HEK293 (cell line): Measurements from ENCODE around the gene PLCB3.
A peak's percentile ranks its signal among the peaks of the same experiment; 100 is the strongest.

ENCODE experiments used
- CTCF ChIA-PET: fragments of 350-600 bp; formaldehyde crosslinking; extraction: SDS; loops from one replicate; lab custom pipeline; 2021; ENCODE audit warnings: antibody characterized with exemption; lab: Yijun Ruan, JAX
- POLR2A ChIA-PET: fragments of 300-600 bp; formaldehyde crosslinking; extraction: SDS; loops from one replicate; lab custom pipeline; 2020; ENCODE audit warnings: antibody characterized with exemption, inconsistent platforms; lab: Yijun Ruan, JAX
- H3K27ac ChIP-seq: fragments of 200-500 bp; sonication (Bioruptor generic); 2 replicates; pipeline ENCODE4 v1.5.1; 2014; ENCODE audit warnings: low read depth, low read length, control low read depth, inconsistent platforms; ENCODE audit errors: extremely low read depth
- H3K36me3 ChIP-seq, 2 experiments: fragments of 200-500 bp in 1 of 2; sonication (Bioruptor generic) in 1 of 2; 1 replicate in 1 of 2; 2 replicates in 1 of 2; pipeline ENCODE4 v1.5.1; 2014 to 2017; ENCODE audit warnings: inconsistent platforms in 2 of 2, low read length in 2 of 2; ENCODE audit not compliant: control insufficient read depth in 2 of 2, insufficient read depth in 1 of 2
- H3K4me1 ChIP-seq: fragments of 200-500 bp; sonication (Bioruptor generic); 2 replicates; pipeline ENCODE4 v1.5.1; 2014; ENCODE audit warnings: mild to moderate bottlenecking, low read length, inconsistent platforms; ENCODE audit not compliant: control insufficient read depth, insufficient read depth
- H3K4me3 ChIP-seq: 2 replicates; pipeline ENCODE4 v1.5.1; 2011; ENCODE audit warnings: low read depth, mild to moderate bottlenecking, control low read depth, low read length, moderate library complexity
- H3K9me3 ChIP-seq: fragments of 200-500 bp; sonication (Bioruptor generic); 2 replicates; pipeline ENCODE4 v1.5.1; 2014; ENCODE audit warnings: low read depth, low read length, inconsistent platforms; ENCODE audit not compliant: control insufficient read depth, insufficient read depth
- KLF8 ChIP-seq: fragments of 450-650 bp; formaldehyde crosslinking; IDR thresholded peaks from 2 replicates; pipeline ENCODE4 v1.5.1; 2016; ENCODE audit warnings: missing biosample characterization, missing genetic modification characterization
- MEIS1 ChIP-seq: sonication (generic); formaldehyde crosslinking; IDR thresholded peaks from 2 replicates; pipeline ENCODE4 v1.8.1; 2022; ENCODE audit warnings: missing genetic modification reagents, mild to moderate bottlenecking, borderline replicate concordance
- SCRT1 ChIP-seq: fragments of 450-650 bp; formaldehyde crosslinking; IDR thresholded peaks from 2 replicates; pipeline ENCODE4 v1.5.1; 2016; ENCODE audit warnings: missing biosample characterization, missing genetic modification characterization, borderline replicate concordance
- SETDB1 ChIP-seq: IDR thresholded peaks from one replicate; pipeline ENCODE4 v1.6.1; 2017; ENCODE audit warnings: mild to moderate bottlenecking, low read length, moderate library complexity, mixed read lengths; ENCODE audit not compliant: insufficient read length
- ZBTB17 ChIP-seq: fragments of 450-650 bp; formaldehyde crosslinking; IDR thresholded peaks from 2 replicates; pipeline ENCODE4 v1.5.1; 2016; ENCODE audit warnings: missing biosample characterization, missing genetic modification characterization
- ZBTB20 ChIP-seq: fragments of 450-650 bp; formaldehyde crosslinking; IDR thresholded peaks from 2 replicates; pipeline ENCODE4 v1.5.1; 2016; ENCODE audit warnings: missing biosample characterization, missing genetic modification characterization
- ZBTB7A ChIP-seq: fragments of 450-650 bp; formaldehyde crosslinking; IDR thresholded peaks from 2 replicates; pipeline ENCODE4 v1.5.1; 2016; ENCODE audit warnings: low read depth, missing biosample characterization, missing genetic modification characterization
- ZNF146 ChIP-seq: fragments of 450-650 bp; formaldehyde crosslinking; IDR thresholded peaks from 2 replicates; pipeline ENCODE4 v1.5.1; 2016; ENCODE audit warnings: missing biosample characterization, missing genetic modification characterization
- ZNF292 ChIP-seq: fragments of 450-650 bp; formaldehyde crosslinking; IDR thresholded peaks from 2 replicates; pipeline ENCODE4 v1.5.1; 2016; ENCODE audit warnings: low read depth, missing biosample characterization, missing genetic modification characterization, borderline replicate concordance
- ZNF354C ChIP-seq: fragments of 450-650 bp; formaldehyde crosslinking; IDR thresholded peaks from 2 replicates; pipeline ENCODE4 v1.5.1; 2016; ENCODE audit warnings: missing biosample characterization, missing genetic modification characterization, low read depth, borderline replicate concordance
- ZNF394 ChIP-seq: fragments of 450-650 bp; formaldehyde crosslinking; IDR thresholded peaks from 2 replicates; pipeline ENCODE4 v1.5.1; 2016; ENCODE audit warnings: missing biosample characterization, missing genetic modification characterization, mild to moderate bottlenecking, moderate library complexity, borderline replicate concordance
- ZNF426 ChIP-seq: fragments of 450-650 bp; formaldehyde crosslinking; IDR thresholded peaks from 2 replicates; pipeline ENCODE4 v1.5.1; 2017; ENCODE audit warnings: missing biosample characterization, missing genetic modification characterization, mild to moderate bottlenecking, inconsistent platforms, moderate library complexity
- ZNF473 ChIP-seq: fragments of 450-650 bp; formaldehyde crosslinking; IDR thresholded peaks from 2 replicates; pipeline ENCODE4 v1.5.1; 2017; ENCODE audit warnings: missing biosample characterization, missing genetic modification characterization
- ZNF585B ChIP-seq: fragments of 450-650 bp; formaldehyde crosslinking; IDR thresholded peaks from 2 replicates; pipeline ENCODE4 v1.5.1; 2016; ENCODE audit warnings: missing biosample characterization, missing genetic modification characterization
- ZNF596 ChIP-seq: fragments of 450-650 bp; IDR thresholded peaks from 2 replicates; pipeline ENCODE4 v1.5.0; 2018; ENCODE audit warnings: missing biosample characterization, mild to moderate bottlenecking, missing genetic modification characterization, moderate library complexity
- ZNF707 ChIP-seq: fragments of 450-650 bp; formaldehyde crosslinking; IDR thresholded peaks from 2 replicates; pipeline ENCODE4 v1.5.1; 2016; ENCODE audit warnings: missing biosample characterization, missing genetic modification characterization
- TF ChIP-seq, protein P1 (sequence below): fragments of 450-650 bp; formaldehyde crosslinking; optimal IDR thresholded peaks from 2 replicates; pipeline ENCODE3; 2016; ENCODE audit warnings: missing biosample characterization, mild to moderate bottlenecking, missing genetic modification characterization
- TF ChIP-seq, protein P2 (sequence below): fragments of 450-650 bp; formaldehyde crosslinking; IDR thresholded peaks from 2 replicates; pipeline ENCODE4 v1.5.1; 2016; ENCODE audit warnings: missing biosample characterization, missing genetic modification characterization
- TF ChIP-seq, protein P3 (sequence below): fragments of 450-650 bp; formaldehyde crosslinking; IDR thresholded peaks from 2 replicates; pipeline ENCODE4 v1.5.1; 2017; ENCODE audit warnings: missing biosample characterization, missing genetic modification characterization
- TF ChIP-seq, protein P4 (sequence below): fragments of 450-650 bp; formaldehyde crosslinking; IDR thresholded peaks from 2 replicates; pipeline ENCODE4 v1.5.1; 2016; ENCODE audit warnings: missing biosample characterization, missing genetic modification characterization
- TF ChIP-seq, protein P5 (sequence below): fragments of 450-650 bp; formaldehyde crosslinking; IDR thresholded peaks from 2 replicates; pipeline ENCODE4 v1.5.1; 2016; ENCODE audit warnings: missing biosample characterization, missing genetic modification characterization

PLCB3 gene

DNA sequence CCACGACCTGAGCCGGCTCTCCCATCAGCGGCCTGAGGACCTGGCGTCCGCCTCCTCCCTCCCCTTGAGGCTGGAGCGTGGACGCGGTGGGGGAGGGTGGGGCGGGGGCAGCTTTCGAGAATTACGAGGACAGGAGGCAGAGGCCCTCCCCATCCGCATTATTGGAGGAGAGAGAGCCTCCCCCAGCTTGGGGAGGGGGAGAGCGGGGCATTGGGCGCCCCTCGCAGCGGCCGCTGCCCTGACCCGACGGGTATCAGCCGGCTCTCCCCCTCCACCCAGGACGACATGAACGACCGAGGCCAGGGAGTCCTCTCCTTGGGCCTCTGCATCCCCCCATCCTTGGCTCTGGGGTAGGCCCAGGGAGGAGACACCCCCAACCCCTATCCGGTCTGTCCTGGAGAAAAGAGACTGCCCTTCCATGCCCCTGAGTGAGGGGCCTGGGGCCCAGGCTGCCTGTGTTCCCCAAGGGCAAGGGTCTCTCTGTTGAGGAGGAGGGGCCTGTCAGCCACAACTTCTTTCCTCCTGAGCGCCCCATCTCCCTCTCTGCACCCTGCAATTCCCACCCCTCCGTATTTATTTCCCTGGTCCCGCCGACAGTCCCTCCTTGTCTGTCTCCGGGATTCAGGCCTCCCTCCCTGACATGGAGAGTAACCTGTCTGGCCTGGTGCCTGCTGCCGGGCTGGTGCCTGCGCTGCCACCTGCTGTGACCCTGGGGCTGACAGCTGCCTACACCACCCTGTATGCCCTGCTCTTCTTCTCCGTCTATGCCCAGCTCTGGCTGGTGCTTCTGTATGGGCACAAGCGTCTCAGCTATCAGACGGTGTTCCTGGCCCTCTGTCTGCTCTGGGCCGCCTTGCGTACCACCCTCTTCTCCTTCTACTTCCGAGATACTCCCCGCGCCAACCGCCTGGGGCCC is 34.8 kb downstream of the PLCB3 start (continued):
- TF ChIP-seq ZNF146 (tag by site-specific recombination) (no peak), ZBTB20 (tag by site-specific recombination) (0 out of 2 replicates have a peak, but pooled peaks have one; percentile 24)
- TF ChIP-seq, protein P1, sequence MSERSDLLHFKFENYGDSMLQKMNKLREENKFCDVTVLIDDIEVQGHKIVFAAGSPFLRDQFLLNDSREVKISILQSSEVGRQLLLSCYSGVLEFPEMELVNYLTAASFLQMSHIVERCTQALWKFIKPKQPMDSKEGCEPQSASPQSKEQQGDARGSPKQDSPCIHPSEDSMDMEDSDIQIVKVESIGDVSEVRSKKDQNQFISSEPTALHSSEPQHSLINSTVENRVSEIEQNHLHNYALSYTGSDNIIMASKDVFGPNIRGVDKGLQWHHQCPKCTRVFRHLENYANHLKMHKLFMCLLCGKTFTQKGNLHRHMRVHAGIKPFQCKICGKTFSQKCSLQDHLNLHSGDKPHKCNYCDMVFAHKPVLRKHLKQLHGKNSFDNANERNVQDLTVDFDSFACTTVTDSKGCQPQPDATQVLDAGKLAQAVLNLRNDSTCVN (tag by site-specific recombination), result no peak
- TF ChIP-seq, protein P2, sequence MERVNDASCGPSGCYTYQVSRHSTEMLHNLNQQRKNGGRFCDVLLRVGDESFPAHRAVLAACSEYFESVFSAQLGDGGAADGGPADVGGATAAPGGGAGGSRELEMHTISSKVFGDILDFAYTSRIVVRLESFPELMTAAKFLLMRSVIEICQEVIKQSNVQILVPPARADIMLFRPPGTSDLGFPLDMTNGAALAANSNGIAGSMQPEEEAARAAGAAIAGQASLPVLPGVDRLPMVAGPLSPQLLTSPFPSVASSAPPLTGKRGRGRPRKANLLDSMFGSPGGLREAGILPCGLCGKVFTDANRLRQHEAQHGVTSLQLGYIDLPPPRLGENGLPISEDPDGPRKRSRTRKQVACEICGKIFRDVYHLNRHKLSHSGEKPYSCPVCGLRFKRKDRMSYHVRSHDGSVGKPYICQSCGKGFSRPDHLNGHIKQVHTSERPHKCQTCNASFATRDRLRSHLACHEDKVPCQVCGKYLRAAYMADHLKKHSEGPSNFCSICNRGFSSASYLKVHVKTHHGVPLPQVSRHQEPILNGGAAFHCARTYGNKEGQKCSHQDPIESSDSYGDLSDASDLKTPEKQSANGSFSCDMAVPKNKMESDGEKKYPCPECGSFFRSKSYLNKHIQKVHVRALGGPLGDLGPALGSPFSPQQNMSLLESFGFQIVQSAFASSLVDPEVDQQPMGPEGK (tag by site-specific recombination), result 0 out of 2 replicates have a peak, but pooled peaks have one; percentile 34

DNA sequence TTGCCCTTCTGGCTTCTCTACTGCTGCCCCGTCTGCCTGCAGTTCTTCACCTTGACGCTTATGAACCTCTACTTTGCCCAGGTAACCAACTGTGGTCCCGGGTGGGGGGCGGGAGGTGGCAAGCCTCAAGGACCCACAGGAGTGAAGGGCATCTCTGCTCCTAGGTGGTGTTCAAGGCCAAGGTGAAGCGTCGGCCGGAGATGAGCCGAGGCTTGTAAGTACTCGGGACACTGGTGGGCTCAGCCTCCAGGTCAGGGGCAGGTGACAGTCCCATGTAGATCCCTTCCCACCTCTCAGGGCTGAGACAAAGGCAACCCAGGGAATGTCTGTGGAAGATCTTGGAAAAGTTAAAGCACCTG is 35.5 kb downstream of the PLCB3 start:
- CTCF ChIA-PET, result interaction anchor here (0.7 to 1.5 kb wide), 4 partner anchors 11 to 68 kb away, joined by 3 to 6 read pairs (median 4); no protein-coding TSS in a partner anchor
- H3K36me3 ChIP-seq, result peaks cover 9 to 40% of the 10 kb centered on the region in 2 experiments; a peak in 2 of 3 replicates
- no peaks in the 10 kb centered on the region for H3K9me3 ChIP-seq
- H3K4me1 ChIP-seq, result no peaks in the 10 kb centered on the region; the same call in 1 of the 2 replicates
- no peak overlapping the region for H3K27ac ChIP-seq
- TF ChIP-seq, protein P3, sequence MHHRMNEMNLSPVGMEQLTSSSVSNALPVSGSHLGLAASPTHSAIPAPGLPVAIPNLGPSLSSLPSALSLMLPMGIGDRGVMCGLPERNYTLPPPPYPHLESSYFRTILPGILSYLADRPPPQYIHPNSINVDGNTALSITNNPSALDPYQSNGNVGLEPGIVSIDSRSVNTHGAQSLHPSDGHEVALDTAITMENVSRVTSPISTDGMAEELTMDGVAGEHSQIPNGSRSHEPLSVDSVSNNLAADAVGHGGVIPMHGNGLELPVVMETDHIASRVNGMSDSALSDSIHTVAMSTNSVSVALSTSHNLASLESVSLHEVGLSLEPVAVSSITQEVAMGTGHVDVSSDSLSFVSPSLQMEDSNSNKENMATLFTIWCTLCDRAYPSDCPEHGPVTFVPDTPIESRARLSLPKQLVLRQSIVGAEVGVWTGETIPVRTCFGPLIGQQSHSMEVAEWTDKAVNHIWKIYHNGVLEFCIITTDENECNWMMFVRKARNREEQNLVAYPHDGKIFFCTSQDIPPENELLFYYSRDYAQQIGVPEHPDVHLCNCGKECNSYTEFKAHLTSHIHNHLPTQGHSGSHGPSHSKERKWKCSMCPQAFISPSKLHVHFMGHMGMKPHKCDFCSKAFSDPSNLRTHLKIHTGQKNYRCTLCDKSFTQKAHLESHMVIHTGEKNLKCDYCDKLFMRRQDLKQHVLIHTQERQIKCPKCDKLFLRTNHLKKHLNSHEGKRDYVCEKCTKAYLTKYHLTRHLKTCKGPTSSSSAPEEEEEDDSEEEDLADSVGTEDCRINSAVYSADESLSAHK, result no peak
- TF ChIP-seq, protein P4, sequence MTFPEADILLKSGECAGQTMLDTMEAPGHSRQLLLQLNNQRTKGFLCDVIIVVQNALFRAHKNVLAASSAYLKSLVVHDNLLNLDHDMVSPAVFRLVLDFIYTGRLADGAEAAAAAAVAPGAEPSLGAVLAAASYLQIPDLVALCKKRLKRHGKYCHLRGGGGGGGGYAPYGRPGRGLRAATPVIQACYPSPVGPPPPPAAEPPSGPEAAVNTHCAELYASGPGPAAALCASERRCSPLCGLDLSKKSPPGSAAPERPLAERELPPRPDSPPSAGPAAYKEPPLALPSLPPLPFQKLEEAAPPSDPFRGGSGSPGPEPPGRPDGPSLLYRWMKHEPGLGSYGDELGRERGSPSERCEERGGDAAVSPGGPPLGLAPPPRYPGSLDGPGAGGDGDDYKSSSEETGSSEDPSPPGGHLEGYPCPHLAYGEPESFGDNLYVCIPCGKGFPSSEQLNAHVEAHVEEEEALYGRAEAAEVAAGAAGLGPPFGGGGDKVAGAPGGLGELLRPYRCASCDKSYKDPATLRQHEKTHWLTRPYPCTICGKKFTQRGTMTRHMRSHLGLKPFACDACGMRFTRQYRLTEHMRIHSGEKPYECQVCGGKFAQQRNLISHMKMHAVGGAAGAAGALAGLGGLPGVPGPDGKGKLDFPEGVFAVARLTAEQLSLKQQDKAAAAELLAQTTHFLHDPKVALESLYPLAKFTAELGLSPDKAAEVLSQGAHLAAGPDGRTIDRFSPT (tag by site-specific recombination), result no peak
- no peak for TF ChIP-seq MEIS1 (CRISPR knock-in tag)
- no peak overlapping the region for H3K4me3 ChIP-seq
- POLR2A ChIA-PET, result no interaction called here

DNA sequence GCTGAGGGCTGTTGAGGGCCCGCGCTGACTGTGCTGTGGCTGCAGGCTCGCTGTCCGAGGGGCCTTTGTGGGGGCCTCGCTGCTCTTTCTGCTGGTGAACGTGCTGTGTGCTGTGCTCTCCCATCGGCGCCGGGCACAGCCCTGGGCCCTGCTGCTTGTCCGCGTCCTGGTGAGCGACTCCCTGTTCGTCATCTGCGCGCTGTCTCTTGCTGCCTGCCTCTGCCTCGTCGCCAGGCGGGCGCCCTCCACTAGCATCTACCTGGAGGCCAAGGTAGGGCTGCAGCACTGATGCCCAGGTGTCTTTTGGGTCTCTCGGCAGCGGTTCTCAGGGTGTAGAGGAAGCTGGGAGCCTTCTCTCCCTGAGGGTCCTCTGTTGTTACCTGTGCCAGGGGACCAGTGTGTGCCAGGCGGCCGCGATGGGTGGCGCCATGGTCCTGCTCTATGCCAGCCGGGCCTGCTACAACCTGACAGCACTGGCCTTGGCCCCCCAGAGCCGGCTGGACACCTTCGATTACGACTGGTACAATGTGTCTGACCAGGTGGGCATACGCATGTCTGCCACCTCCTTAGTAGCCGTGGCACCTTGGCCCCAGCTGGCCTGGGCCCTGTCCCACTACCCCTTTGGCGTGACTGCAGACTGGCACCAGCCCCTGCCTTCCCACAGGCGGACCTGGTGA is 36.5 kb downstream of the PLCB3 start:
- Histone ChIP-seq H3K4me1 (no peaks in the 10 kb centered on the region; the same call in 1 of the 2 replicates), H3K4me3 (no peak overlapping the region), H3K27ac (no peak overlapping the region), H3K36me3 (peaks cover under 1 to 31% of the 10 kb centered on the region in 2 experiments; a peak in 2 of 3 replicates), H3K9me3 (no peaks in the 10 kb centered on the region)
- CTCF ChIA-PET, result interaction anchor here (1.0 to 1.6 kb wide), 4 partner anchors 9 to 16 kb away, joined by 3 to 7 read pairs (median 4); no protein-coding TSS in a partner anchor
- POLR2A ChIA-PET, result interaction anchor here (0.5 kb wide), 1 partner anchor 835 kb away, joined by 4 read pairs; no protein-coding TSS in a partner anchor
- TF ChIP-seq ZBTB7A (tag by site-specific recombination), result no peak
- no peak for TF ChIP-seq ZNF292 (tag by site-specific recombination)
- no peak for TF ChIP-seq ZNF707 (tag by site-specific recombination)
- no peak for TF ChIP-seq SETDB1
- no peak for TF ChIP-seq ZNF354C (tag by site-specific recombination)
- TF ChIP-seq ZNF596, result no peak
- TF ChIP-seq ZNF426 (tag by site-specific recombination), result no peak
- TF ChIP-seq ZNF473 (tag by site-specific recombination), result no peak
- no peak for TF ChIP-seq SCRT1
- no peak for TF ChIP-seq ZNF394 (tag by site-specific recombination)
- no peak for TF ChIP-seq KLF8 (tag by site-specific recombination)
- TF ChIP-seq, protein P5, sequence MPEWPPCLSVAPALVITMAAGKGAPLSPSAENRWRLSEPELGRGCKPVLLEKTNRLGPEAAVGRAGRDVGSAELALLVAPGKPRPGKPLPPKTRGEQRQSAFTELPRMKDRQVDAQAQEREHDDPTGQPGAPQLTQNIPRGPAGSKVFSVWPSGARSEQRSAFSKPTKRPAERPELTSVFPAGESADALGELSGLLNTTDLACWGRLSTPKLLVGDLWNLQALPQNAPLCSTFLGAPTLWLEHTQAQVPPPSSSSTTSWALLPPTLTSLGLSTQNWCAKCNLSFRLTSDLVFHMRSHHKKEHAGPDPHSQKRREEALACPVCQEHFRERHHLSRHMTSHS (tag by site-specific recombination), result no peak
- no peak for TF ChIP-seq ZNF585B (tag by site-specific recombination)
- no peak for TF ChIP-seq ZBTB17
